HG03575 (cell line): ENCODE measurements around the gene INF2.
A peak's percentile ranks its signal among the peaks of the same experiment; 100 is the strongest.
"Not testable (repeated sequence)": the region's sequence is repeated elsewhere in the genome, so short reads cannot be mapped to it uniquely, and the experiment has no call there.

Source experiments
- ATAC-seq: cut with Tn5 transposase; IDR thresholded peaks from one replicate; pipeline ENCODE4 v1.9.1; 2021; ENCODE audit not compliant: unreplicated experiment, insufficient number of reproducible peaks, low FRiP score; ENCODE audit errors: extremely low read depth

Gene INF2

DNA sequence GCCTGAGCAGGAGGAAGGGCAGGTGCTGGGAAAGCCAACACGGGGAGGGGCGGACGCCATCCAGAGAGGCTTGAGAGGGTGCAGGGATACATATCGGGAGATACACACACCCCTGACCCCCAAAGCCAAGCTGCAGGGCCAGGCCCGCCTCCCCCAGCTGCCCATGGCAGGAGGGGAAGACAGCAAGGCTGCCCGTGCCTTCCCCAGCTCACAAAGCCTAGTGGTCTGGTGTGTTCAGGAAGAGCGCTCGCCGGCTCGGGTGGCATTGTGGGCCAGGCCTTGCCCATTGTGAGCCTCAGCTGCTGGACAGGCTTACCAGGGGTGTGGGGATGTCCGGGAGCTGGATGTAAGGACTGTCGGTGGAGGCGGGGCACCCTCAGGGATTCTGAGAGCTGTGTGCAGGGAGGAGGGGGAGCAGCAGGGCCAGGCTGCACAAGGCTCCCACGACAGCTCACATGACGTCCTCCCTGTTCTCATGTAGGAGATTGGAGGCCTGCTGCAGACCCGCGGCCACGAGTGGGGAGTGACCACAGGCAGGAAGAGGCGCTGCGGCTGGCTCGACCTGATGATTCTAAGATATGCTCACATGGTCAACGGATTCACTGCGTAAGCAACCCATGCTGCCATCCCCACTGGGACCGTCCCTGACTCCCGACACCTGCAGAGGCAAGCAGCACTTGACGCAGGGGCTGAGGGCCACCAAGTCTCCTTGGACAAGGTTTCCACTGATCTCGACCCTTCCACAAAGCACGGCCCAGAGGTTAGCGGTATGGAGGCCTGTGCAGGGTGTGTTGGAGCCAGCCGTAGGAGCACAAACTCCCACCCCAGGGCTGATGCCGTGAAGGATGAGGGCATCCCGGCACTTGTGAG, 53.4 kb downstream of the INF2 start:
- ATAC-seq: no peak

DNA sequence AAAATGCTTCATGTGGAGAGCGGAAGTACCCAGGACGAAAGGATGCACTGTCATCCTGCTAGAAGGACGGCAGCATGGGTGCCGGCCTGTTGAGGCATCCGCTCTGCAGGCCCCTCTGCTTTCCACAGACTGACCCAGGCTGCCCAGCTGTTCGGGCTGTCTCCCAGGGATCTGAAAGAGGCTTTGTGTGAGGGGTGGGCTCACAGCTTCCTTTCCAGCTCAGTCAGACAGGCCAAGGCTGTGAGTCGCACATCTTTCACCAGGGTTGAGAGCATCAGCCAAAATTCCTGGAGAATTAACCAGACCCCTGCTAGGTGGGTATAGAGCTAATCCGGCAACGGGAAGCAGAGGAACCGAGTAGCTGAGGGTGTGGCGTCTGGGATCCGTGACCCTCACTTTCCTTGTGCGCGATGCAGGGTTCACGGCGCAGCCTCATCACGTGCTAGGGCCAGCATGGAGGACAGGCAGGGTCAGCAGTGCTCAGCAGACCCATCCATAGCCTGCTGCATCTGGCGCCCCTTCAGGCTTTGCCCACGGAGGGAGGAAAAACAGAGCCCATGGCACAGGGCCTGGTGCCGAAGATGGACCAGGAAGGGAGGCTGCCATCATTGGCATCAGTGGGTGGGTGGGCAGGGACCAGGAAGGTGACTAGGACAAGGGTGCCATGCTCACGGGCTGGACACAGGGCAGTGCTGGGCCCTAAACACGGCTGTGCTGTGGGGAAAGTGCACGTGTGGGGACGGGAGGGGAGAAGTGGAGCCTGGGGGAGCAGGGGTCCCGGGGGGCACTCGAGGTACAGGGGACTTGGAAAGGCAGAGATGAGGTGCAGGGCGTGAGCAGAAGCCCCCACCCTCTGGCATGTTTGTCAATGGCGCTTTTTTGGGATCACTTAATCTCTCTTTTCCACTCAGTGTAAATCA, 54.3 kb downstream of the INF2 start:
- no peak for ATAC-seq

- ATAC-seq: no peak
Measured at GRCh38 chr14:104744484-104744883, 55.1 kb downstream of the INF2 start.

DNA sequence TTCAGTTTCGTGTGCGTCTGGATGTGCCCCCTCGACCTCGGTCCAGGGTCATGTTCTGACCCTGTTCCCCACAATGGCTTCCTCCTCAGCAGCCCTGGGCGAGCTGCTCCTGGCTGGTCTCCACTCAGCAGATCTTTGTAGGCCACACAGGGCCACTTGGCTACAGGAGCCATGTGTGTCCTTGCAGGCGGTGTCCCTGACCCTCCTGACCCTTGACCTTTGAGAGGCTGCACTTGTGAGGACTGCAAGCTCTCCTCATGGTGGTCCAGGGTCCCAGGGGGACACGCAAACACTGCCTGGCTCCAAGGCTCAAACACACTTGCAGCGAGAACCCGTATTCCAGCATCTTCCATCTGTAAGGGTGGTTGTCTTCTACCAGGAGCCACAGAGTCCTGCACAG, 56.0 kb downstream of the INF2 start:
- no peak for ATAC-seq

- no peak for ATAC-seq
Measured at GRCh38 chr14:104746071-104746545, 56.7 kb downstream of the INF2 start.

GRCh38 chr14:104746934-104747481, 57.6 kb downstream of the INF2 start:
- ATAC-seq: no peak

DNA sequence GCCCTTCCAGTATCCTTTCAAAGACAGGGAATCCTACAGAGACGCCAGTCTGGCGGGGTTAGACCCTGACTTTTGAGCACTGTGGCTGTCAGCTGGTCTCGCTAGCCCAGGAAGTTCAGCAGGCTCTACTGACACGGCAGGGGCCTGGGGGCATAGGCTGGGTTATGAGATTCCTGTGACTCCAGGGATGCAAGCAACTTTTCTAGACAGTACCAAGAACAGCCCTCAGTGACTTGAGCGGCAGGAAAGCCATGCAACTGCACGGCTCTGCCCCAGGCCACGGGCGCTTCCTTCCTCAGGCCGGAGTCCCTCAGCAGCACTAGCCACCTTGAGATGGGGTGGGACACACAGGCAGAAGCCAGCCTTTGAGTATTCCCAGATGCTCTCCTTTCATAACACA, 58.5 kb downstream of the INF2 start:
- no peak for ATAC-seq

GRCh38 chr14:104749111-104749649, 59.8 kb downstream of the INF2 start:
- no peak for ATAC-seq

DNA sequence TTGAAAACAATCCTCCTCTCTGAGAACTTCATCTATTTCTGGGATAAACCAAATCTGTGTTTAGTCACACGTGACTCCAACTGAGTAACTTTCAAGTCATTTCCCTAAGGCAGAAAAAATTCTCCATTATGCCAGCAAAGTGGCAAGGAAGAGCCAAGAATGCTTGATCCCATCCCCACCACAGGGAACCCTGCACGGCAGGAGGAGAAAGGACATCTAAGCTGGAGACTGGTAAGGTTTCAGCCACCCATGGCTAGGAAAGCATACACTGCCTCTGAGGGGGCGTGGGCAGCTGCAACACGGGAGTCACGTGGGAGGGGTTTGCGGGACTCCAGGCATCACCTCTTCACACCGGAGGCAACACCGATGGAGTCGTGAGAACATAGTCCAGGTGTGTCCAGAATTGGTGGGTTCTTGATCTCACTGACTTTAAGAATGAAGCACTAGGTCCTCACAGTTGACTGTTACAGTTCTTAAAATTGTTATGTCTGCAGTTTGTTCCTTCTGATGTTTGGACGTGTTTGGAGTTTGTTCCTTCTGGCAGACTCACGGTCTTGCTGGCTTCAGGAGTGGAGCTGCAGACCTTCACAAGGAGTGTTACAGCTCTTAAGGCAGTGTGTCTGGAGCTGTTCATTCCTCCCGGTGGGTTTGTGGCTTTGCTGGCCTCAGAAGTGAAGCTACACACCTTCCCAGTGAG, 60.8 kb downstream of the INF2 start:
- ATAC-seq: no peak

- not testable (repeated sequence) for ATAC-seq
Measured at GRCh38 chr14:104750753-104751057, 61.3 kb downstream of the INF2 start.

DNA sequence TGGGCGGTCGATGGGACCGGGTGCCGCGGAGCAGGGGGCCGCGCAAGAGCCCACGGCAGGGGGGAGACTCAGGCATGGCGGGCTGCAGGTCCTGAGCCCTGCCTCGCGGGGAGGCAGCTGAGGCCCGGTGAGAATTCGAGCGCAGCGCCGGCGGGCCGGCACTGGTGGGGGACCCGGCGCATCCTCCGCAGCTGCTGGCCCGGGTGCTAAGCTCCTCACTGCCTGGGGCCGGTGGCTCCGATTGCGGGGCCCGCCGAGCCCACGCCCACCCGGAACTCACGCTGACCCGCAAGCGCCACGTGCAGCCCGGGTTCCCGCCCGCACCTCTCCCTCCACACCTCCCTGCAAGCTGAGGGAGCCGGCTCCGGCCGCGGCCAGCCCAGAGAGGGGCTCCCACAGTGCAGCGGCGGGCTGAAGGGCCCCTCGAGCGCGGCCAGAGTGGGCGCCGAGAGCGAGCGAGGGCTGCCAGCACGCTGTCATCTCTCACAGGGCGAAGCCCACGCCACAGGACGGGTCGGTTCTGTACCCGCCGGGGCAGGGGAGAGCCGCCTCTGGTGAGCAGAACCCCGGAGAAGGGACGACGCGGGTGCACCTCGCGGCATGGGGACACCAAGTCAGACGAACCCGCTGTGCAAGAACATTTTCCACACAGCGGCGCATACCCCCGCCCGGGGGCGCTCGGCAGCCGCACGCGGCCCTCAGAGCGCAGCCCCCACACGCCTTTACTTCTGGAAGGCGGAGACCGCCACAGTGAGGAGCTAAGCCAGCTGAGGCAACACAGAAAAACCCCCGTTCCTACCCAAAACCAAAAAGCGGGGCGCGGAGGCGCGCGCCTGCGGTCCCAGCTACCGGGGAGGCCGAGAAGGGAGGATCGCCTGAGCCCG, 62.4 kb downstream of the INF2 start:
- no peak for ATAC-seq

- ATAC-seq: peak; percentile 35
Measured at GRCh38 chr14:104752423-104752734, 63.0 kb downstream of the INF2 start.

DNA sequence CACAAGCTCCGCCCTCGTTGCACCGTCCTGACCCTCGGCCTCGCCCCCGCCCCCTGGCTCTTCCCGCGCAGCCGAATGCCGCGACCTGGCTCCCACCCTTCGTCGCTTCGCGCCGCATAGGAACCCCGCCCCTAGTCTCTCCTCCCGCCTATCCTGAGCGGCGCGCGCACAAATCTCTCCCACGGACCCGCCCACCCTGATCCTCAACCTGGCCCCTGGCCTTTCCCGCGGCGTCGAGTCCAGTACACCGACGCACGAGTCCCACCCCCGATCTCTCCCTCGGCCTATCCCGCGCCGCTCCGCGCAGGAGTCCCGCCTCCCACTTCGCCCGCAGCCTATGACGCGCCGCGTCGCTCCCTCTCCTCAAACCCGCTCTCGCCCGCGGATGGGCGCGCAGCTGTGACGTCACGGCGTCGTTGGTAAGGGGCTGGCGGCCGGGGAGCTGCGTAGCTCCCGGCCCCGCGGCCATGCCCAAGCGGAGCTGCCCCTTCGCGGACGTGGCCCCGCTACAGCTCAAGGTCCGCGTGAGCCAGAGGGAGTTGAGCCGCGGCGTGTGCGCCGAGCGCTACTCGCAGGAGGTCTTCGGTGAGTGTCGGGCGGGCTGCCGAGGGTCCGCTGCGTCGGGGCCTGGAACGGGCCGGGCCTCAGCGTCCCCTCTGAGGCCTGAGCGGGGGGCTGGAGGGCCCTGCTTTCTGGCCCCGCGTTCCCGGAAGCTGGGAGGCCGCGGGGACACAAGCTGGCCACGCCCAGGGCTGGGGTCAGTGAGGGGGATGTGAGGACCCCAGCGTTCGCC, 63.5 kb downstream of the INF2 start, which contains the start of gene SIVA1:
Gene SIVA1, plus strand, starts transcription at position 413 of the 793 bp plus-strand sequence. Its CDS starts 55 bp downstream, at position 468.
- ATAC-seq: peak; percentile 56

GRCh38 chr14:104753528-104754212, 64.3 kb downstream of the INF2 start:
- no peak for ATAC-seq

- ATAC-seq: no peak
Measured at GRCh38 chr14:104754213-104754851, 64.9 kb downstream of the INF2 start.

DNA sequence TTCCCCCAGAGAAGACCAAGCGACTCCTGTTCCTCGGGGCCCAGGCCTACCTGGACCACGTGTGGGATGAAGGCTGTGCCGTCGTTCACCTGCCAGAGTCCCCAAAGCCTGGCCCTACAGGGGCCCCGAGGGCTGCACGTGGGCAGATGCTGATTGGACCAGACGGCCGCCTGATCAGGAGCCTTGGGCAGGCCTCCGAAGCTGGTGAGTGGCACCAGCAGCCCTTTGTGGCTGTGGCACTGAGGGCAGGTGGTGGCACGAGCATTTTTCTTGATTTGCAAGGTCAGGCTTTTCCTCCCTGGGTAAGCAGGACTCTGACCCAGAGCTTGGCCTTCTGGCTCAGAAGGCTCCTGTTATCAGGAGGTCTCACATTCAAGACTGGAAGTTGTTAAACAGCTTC, 66.2 kb downstream of the INF2 start:
- ATAC-seq: no peak
